ENCODE results near the gene TXNRD2.

DNA sequence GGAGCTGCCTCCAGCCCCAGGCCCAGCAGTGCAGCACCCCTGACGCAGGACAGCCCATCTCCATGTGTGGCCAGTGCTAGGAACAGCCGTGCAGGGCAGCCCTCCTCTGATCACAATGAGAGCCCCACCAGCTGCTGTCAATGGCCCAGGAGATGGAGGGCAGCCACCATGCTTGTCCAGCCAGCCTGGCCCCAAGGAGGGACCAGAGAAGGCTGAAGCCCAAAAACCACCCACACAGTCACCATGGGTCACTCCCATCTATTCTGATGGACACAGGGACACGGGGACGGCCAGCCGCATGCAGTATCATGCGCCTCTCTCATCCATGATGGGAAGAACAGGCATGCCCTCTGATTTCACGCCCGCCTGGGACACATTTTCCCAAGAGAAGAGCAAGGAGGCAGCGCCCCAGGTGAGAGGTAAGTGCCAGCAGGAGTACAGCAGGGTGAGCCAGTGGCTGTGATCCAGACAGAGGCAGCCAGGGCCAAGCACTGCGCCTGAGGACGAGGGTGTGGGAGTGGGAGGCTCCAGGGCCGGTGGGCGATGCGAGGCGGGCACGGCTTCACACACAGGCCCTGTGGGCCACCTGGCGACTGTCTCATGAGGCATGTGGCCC, 53.4 kb downstream of the TXNRD2 start:
- TF ChIP-seq, protein P1, sequence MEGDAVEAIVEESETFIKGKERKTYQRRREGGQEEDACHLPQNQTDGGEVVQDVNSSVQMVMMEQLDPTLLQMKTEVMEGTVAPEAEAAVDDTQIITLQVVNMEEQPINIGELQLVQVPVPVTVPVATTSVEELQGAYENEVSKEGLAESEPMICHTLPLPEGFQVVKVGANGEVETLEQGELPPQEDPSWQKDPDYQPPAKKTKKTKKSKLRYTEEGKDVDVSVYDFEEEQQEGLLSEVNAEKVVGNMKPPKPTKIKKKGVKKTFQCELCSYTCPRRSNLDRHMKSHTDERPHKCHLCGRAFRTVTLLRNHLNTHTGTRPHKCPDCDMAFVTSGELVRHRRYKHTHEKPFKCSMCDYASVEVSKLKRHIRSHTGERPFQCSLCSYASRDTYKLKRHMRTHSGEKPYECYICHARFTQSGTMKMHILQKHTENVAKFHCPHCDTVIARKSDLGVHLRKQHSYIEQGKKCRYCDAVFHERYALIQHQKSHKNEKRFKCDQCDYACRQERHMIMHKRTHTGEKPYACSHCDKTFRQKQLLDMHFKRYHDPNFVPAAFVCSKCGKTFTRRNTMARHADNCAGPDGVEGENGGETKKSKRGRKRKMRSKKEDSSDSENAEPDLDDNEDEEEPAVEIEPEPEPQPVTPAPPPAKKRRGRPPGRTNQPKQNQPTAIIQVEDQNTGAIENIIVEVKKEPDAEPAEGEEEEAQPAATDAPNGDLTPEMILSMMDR (IDR thresholded peaks at IDR 0.05 in 2 of 3, conservative IDR thresholded peaks at IDR 0.05 in 1 of 3; ENCODE audit: control insufficient read depth in 2 of 3, extremely low read depth in 1 of 3, insufficient read depth in 1 of 3, low read depth in 3 of 3, low read length in 3 of 3), result no peak
- TF ChIP-seq SPI1 (IDR thresholded peaks at IDR 0.05; ENCODE audit: borderline replicate concordance, insufficient read depth, low read depth, low read length) (no peak), EED (IDR thresholded peaks at IDR 0.05; ENCODE audit: low read depth) (no peak), NRF1 (conservative IDR thresholded peaks at IDR 0.05; ENCODE audit: low read depth, low read length) (no peak), EZH2 (IDR thresholded peaks at IDR 0.05; ENCODE audit: borderline replicate concordance, control insufficient read depth, low read depth, low read length) (no peak), POLR2A (IDR thresholded peaks at IDR 0.05; ENCODE audit: low read depth, low read length) (no peak)
- TF ChIP-seq, protein P2, sequence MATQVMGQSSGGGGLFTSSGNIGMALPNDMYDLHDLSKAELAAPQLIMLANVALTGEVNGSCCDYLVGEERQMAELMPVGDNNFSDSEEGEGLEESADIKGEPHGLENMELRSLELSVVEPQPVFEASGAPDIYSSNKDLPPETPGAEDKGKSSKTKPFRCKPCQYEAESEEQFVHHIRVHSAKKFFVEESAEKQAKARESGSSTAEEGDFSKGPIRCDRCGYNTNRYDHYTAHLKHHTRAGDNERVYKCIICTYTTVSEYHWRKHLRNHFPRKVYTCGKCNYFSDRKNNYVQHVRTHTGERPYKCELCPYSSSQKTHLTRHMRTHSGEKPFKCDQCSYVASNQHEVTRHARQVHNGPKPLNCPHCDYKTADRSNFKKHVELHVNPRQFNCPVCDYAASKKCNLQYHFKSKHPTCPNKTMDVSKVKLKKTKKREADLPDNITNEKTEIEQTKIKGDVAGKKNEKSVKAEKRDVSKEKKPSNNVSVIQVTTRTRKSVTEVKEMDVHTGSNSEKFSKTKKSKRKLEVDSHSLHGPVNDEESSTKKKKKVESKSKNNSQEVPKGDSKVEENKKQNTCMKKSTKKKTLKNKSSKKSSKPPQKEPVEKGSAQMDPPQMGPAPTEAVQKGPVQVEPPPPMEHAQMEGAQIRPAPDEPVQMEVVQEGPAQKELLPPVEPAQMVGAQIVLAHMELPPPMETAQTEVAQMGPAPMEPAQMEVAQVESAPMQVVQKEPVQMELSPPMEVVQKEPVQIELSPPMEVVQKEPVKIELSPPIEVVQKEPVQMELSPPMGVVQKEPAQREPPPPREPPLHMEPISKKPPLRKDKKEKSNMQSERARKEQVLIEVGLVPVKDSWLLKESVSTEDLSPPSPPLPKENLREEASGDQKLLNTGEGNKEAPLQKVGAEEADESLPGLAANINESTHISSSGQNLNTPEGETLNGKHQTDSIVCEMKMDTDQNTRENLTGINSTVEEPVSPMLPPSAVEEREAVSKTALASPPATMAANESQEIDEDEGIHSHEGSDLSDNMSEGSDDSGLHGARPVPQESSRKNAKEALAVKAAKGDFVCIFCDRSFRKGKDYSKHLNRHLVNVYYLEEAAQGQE (IDR thresholded peaks at IDR 0.05; ENCODE audit: low read depth, low read length), result no peak
